ELF-1 (cell line): Measurements from ENCODE around the gene FUT7.
"Not testable (repeated sequence)": the region's sequence is repeated elsewhere in the genome, so short reads cannot be mapped to it uniquely, and the experiment has no call there.

ENCODE experiments used
- DNase-seq: peaks from one replicate; pipeline ENCODE4 v3.0.0-alpha.2; 2016; ENCODE audit warnings: low read depth, low spot score

FUT7 gene

DNA sequence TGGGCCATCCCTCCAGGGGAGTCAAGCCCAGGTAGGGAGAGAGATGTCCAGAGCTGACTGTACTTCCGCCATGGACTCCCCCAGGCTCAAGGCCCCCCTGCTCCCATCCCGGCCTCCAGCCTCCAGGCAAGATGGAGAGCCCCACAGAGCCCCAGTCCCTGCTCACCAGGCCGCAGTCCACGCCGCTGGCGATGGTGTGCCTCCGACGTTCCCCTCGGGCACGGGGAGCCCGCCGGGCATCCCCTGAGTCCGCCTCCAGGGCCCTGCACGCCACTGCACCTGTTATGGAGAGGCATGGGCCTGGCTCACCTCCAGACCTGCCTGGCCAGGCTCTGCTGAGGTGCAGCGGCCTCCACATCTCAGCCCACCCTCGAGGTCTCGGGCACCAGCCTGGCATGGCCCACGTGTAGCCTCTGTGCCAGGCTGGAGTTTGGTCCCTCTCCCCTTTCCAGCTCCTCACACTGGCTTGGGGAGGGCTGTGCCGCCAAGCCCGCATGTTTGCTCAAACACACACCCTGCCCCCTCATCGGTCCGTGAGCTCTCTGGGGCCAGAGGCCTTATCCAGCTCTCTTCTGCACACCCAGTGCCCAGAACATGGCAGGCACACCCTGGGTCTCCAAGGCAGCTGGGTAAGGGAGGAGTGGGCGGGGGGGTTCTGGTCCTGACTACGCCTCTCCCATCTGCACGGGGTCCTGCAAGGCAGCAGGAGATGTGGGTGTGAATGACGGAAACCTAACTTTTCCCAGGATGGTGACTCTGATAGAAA is 34.4 kb upstream of the FUT7 start:
- DNase-seq, result no peak

DNA sequence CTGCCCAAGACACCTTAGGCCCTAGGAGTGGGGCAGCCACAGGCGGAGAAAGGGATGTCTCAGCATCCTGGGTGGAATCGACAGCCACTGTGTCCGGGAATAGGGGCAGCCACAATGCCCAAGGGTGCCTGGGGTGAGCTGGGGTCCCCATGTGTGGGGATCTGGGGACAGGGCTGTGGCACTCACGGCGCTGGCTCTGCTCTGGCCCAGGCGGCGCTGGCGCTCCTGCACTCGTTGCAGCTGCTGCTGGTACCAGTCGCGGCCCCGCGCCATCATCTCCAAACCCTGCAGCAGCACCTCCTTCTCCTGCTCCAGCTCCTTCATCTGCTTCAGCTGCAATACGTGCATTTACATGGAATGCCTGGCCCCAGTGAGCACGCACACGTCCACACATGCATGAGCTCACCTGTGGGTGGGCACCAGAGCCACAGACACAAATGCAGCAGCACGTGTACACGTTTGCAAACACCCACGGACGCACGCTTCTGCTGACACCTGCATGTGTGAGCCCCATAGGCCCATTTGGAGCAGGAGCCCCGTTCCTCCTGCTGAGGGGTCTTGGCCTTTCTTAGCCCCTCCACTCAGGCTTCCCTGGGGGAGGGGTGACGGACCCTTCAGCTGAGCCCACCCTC is 33.6 kb upstream of the FUT7 start:
- no peak for DNase-seq

DNA sequence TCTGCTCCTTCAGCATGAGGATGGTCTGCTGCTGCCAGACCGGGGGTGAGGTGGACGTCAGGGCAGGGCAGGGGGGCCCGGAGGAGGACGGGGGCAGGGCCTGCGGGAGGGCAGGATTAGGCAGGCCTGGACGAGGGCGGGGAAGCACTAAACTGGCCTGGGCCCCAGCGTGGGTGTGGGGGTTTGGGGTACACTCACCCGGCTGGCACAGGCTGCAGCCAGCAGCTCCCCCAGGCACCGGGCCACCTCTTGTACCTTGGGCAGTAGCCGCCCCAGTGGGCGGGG is 32.9 kb upstream of the FUT7 start:
- no peak for DNase-seq

DNA sequence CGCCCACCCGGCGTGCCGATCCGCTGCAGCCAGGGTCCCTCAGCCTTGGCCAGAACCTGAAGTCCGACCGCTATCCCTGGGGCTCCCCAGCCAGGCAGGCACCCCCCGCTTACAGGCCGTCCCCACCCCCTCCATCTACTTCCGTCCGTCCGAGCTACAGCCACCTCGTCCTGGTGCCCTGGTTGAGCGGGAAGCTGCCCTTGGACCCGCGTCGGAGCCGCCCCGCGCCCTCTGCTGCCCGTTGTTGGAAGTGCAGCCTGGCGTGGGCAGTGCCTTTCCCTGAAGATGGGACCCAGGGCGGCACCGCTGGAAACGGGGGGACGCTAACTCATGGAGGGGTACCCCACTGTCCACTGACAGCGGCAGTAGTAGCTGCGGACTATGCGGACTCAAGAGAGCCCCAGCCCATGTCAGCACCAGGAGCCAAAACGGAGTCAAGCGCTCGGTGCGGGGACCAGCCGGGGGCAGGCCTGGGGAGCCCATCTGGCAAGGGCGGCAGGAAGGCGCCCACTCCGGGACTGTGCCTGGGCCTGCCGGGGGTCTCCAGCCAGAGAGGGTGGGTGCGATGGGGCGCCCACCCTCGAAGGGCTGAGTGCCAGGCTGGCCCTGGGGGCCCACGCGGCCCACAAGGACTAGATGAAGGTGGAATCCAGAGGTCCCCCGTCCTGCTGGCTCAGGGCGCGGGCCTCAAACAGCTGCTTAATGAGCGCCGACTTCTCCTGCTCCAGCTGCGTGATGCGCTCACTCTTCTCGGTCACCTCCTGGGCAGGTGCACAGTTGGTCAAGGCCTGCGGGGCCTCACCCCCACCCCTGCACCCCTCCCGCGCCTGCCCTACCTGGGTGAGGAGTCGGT is 32.4 kb upstream of the FUT7 start:
- DNase-seq, result peak; percentile 78

DNA sequence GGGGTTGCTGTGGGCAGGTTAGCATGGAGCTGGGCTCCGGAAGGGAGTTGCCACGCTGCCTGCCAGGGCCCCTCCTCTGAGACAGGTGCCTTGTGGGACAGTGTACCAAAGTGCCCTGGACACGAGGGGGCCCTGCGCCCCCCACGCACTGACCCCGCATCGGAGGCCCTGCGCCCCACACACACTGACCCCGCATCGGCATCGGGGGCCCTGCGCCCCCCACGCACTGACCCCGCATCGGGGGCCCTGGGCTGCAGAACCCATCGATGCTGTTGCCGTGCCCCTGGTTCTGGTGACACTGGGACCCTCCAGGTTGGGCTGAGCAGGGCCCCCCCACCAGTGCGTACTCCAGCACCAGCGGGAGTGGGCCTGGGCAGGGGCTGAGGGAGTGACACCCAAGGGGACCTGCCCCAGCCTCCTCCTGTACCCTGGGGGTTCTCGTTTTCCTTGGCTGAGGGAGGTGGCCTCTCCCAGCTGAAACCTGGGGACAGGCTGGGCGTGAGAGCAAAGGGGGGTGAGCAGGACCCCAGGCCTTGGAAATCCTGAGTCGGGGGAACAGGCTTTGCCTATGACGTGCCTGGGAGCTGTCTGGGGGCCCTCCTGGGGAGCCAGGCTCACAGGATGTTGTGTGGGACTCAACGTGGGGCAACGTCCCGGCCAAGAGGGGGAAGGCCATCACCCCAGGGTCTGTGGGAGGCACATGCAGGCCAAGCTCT is 31.6 kb upstream of the FUT7 start:
- DNase-seq, result no peak

DNA sequence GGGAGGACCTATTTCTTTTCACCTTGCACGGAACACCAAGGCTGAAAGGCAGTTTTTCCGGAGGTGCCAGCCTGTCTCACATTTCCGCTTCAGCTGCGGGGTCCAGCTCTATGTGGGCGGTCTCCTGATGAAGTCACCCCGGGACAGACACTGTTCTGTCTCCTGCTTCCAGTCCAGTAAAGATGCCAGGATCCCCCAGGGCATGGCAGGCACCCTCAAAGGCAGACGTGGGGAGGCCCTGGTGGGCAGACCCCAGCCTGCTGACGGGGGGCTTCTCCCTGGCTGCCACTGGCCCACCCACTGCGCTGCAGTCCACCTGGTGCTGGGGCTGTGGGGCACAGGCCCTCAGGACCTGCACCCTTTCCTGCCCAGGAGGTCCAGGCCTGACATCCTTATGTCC is 30.9 kb upstream of the FUT7 start:
- DNase-seq, result not testable (repeated sequence)

DNA sequence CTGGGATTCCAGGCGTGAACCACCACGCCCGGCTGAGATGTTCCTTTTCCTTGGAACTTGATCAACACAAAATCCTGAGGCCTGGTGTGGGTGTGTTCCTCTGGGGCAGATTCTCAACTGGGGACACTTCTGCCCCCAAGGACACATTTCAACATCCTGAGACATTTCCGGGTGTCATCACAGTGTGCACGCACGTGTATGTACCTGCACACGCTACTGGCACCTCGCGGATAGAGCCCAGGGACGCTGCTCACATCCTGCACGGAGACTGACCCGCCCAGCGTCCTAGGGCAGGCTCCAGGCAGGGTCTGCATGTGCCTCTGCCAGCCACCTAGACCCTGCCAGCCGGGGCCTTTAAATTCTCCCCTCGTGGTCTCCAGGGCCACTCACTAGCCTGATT is 30.5 kb upstream of the FUT7 start:
- DNase-seq, result no peak

DNA sequence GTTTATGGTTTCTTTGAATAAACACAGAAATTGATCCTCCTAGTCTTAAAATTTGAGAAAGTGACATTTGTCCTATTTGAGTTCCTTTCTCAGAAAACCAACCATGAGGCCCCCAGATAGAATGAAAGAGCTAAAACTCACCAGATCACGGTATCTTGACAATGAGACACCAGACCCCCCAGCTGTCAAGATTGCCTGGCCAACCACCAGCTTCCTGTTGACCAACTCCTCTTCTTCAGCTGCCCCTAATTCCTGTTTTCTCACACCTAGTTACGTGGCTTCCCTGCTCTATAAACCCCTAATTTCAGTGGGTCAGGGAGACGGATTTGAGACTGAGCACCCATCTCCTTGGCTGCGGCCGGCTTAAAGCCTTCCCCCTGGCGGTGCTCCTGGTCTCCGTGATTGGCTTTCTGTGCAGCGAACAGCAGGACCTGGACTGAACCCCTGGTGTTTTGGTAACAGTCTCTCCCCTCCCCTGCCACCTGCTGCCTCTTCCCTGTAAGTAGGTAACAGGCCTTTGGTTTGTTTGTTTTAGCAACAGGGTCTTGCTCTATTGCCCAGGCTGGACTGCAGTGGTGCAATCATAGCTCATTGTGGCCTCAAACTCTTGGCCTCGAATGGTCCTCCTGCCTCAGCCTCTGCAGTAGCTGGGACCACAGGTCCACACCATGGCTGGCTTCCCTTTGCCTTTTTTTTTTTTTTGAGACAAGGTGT is 26.8 kb upstream of the FUT7 start:
- DNase-seq, result no peak

DNA sequence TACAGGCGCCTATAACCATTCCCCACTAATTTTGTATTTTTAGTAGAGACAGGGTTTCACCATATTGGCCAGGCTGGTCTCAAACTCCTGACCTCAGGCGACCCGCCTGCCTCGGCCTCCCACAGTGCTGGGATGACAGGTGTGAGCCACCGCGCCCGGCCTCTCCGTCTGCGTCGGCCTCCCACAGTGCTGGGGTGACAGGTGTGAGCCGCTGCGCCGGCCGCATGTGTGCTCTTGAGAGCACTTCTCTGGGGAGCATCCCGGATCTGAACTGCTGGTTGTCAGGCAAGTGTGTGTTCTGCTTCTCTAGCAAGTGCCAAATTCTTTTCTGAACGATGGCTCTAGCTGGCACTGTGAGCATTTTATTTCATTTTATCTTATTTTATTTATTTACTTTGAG is 25.7 kb upstream of the FUT7 start:
- DNase-seq, result no peak

DNA sequence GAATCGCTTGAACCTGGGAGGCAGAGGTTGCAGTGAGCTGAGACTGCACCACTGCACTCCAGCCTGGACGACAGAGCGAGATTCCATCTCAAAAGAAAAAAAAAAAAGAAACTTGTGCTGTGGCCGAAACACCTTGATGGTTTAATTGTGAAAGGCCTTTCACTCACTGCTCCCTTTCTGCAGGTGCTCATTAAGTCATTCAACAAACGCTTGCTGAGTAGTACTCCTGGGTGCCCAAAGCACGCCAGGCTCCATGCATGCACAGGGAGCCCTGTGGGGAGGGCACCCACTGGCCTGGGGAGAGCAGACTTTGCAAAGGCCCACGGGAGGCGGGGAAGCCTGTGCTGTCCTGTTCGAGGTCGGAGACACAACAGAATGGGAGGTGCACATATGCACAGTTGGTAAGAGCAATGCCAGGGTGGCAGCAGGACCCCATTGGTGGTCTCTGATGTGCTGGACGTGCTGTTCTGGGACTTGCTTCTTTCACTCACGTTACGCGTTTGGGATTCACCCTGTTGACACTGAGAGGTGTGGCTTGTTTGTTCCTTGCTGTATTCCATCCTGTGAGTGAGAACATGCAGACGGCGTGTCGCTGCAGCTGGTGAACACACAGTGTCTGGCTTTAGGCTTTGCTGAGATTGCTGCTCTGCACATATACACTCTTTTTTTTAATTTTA is 25.0 kb upstream of the FUT7 start:
- no peak for DNase-seq

DNA sequence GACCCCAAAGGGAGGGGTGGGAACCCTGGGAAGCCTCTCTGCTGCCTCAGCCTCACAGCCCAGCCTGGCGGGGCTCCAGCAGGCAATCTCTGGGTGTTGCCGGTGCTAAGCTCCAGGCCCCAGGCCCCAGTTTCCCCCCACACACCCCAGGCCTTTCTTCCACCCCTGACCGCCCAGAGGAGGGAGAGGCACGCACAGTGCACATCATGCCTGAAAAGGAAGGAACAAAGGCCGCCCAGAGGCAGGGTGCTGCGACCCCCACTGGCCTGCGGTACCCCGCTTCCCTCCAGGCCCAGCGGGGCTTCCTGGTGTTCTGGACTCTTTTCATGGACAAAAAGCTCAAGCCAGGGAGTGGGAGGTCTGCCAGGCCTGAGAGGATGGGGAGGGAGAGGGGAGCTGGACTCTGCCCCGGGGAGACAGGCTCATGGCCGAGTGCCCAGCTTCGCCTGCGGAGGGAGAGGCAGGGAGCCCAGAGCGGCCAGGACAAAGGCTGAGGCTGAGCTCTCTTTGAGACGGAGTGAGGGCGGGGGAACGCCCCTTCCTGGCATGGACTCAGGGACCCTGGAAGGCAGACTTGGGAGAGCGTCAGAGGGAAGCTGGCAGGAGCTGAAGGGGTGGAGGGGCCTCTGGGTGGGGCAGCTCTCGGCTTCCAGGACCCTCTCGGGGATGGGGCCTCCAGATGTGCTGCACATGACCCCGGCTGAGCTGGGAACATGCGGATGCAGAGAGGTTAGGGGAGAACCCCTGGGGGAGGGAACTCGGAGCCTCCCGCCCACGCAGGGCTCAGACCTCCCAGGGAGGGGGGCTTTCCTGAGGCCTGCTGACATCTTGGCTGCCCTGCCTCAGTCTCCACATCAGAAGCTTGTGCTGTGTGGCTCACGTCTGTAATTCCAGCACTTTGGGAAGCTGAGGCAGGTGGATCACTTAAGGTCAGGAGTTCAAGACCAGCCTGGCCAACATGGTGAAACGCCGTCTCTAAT is 23.8 kb upstream of the FUT7 start:
- no peak for DNase-seq

DNA sequence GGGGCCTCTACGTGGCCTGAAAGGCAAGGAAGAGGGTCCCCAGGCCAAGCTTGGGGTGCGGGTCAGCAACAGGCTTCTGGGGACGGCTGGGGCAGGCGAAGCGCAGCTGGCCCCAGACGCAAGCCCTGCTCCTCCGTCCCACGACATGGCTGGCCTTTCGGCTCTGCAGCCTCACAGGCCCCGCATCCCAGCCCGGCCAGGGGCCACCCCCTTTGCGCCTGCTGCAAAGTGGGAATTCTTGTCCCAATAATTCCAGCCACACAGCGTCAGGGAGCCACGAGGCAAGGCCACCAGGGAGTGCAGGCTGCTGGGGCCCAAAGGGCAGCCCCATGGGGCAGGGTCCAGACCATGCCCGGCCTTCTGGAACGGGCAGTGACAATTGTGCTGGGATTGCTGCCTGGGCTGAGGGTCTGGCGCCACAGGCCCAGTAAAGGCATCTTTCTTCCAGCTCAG is 23.1 kb upstream of the FUT7 start:
- DNase-seq, result no peak

DNA sequence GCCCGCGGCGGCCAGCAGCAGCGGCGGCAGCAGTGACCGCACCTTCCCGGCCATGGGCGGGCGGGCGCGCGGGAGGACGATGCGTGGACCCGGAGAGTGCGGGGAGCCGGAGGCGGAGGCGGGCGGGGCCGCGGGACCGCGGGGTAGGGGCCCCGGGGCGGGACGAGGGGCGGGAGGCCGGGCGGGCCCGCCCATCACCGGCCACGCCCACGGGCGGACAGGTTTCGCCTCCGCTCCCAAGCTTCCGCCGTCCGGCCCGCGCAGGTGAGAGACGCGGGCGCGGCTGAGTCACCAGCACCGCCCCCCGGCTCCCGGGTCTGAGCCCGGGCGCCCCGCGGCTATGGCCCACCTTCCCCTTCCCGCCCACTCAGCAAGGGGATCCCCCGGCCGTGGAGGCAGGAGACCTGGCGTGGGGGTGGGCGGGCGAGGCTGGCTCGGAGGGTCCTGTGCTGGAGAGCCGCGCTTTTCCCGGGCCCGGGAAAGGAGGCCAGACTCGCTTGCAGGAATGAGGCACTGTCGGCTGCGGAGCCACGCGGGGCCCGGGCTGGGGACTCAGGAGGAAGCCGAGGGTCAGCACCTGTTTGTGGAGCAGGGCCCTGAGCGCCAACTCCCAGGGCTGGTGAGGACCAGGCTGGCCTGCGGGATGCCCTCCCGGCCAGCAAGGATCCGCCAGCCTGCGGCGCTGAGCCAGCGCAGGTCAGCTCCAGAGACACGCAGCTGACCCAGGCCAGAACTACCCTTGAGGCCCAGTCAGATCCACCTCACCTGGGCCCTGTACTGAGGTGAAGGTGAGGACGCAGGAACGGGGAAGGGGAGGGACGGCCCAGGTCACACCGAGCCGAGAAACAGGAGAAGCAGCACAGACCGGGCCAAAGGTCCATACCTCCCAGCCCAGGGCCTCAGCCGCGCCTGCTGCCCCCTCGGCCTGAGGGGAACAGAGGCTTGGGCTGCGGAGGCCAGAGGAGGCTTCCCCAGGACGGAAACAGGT is 22.4 kb upstream of the FUT7 start, which contains the start of gene ENTPD2:
Gene ENTPD2 (minus strand): TSS at position 118 of the 988 bp plus-strand sequence. CDS start 64 bp downstream, at position 54.
- DNase-seq, result no peak

DNA sequence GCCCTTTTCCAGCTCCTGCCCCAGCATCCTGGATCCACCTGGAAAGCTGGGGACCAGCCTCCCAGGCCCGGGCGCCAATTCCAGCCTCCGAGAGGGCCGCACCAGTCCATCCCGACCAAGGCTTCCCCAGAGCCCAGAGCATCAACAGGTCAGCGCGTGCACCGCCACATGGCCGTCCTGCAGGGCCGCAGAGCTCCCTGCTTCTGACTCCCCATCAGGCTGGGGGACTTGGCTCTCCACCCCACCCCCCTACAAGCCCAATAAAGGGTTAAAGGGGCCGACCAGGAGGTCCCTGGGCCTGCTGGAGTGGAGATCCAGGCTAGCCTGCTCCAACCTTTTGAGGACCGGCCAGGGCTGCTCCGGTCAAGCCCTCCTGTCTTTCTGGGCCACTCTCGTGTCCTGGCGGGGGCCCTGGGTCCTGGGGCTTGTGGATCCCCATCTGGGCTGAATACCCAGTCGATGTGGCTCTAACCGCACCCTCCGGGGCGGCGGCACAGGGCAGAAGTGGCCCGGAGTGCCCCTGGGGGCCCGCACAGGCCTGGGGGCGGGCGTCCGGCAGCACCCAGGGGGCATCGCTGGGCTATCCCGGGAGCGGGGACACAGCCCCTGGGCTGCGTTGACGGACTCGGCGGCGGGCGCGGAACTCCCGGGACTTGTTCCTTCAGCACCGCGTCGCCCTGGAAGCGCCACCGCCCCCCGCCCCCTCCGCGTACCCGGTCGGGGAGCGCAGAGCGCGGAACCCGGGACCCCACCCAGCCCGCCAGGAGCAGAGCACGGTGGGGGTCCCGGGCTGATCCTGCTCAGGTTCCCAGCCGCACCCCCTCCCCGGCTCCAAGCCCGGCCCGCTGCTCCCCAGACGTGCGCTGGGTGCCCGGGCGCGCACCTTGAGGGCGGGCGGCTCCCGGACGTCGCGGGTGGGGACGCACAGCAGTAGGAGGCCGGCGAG is 21.4 kb upstream of the FUT7 start:
- DNase-seq, result no peak

DNA sequence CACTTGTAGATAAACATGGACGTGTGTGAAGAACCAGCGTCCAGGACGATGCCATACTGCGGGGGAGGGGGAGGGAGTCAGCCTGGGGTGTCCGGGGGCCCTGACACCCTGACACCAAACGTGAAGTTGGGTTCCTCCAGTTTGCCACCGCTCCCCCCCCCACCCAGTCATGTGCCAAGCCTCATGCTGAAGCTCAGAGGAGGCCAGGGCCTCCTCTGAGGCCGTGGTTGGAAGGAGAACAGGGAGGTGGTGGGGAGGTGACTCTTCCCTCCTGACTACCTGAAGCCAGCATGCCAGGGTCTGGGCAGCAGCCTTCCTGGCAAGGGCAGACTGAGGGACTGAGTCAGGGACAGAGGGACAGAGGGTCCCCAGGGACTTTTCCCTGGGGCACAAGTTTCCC is 20.4 kb upstream of the FUT7 start:
- DNase-seq, result no peak

DNA sequence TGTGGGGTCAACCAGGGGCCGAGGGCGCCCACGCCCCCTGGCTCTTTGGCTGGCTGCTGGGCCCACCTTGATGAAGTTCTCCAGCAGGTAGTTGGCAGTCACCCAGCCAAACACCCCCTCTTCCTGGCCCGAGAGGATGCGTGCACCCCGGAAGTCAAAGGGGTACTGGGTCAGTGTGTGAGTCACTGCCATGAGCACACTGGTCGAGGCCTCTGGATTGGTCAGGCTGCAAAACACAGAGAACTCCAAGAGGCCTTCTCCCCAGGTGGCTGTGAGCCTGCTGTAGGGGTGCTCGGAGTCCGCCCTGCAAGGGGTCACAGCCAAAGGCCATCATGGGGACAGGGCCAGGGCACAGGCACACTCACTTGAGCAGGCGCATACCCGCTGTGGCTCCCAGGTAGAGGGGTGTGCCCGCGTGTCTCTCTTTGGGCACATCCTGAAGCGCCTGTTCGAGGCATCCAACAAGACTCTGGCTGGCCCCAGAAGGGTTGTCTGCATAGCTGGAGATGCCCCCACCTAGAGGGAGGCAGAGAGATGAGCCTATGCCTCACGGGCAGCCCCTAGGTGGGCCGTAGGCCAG is 19.3 kb upstream of the FUT7 start:
- DNase-seq, result no peak

DNA sequence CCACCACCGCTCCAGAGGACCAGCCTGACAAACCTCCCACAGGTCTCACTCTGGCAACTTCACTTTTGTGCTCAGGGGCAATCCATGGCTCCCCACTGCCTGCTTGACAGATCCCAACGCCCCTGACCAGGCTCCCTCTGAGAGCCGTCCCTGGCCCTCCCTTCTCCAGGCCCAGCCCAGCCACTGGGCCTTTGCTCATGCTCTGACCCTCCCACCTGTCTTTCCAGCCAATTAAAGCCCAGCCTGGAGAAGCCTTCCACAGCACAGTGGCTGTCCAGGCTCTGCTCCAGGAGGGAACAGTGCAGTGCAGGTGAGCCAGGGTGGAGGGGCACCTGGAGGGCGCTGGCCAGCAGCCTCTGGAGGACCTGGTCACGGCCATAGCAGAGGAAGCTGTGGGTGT is 18.7 kb upstream of the FUT7 start:
- peak; percentile 33 for DNase-seq
